ENCODE data around the gene IL3RA.
"Not testable (repeated sequence)": the region's sequence is repeated elsewhere in the genome, so short reads cannot be mapped to it uniquely, and the experiment has no call there.

Gene IL3RA

DNA sequence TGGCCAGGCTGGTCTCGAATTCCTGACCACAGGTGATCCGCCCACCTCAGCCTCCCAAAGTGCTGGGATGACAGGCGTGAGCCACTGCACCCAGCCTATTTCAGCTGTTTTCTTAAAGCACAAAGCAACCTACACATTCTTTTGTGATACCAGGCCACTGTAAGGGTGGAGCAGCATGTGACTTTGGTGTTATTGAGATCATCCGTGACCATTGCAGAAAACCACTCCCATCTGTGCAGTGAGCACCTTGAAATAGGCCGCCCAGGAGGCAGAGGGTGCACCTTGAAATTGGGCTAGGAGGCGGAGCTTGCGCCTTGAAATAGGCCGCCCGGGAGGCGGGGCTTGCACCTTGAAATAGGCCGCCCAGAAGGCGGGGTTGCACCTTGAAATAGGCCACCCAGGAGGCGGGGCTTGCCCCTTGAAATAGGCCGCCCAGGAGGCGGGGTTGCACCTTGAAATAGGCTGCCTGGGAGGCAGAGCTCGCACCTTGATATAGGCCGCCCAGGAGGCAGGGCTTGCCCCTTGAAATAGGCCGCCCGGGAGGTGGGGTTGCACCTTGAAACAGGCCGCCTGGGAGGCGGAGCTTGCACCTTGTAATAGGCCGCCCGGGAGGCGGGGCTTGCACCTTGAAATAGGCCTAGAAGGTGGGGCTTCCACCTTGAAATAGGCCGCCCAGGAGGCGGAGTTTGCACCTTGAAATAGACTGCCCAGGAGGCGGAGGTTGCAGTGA, 64.3 kb downstream of the IL3RA start:
- DNase-seq, result no peak

- DNase-seq, result no peak
Observed at GRCh38 chrX:1401611-1402430, 65.2 kb downstream of the IL3RA start.

DNA sequence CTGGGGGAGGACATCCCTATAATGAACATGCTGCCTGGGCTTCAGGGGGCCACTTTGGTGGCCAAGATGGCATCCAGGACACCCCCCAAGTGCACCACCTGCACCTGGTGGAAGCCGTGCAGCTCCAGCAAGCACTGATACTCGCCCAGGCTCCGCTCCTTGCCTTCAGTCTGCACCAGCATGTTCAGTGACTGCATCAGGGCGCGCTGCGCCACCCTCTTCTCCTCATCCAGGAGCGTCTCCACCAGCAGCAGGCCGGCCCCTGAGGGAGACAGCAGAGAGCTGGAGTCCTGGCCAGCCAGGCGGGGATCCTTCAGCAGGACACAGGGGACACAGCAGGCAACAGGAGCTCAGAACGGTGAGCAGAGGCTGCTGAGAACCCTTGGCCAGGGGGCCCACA, 66.6 kb downstream of the IL3RA start:
- no peak for DNase-seq

DNA sequence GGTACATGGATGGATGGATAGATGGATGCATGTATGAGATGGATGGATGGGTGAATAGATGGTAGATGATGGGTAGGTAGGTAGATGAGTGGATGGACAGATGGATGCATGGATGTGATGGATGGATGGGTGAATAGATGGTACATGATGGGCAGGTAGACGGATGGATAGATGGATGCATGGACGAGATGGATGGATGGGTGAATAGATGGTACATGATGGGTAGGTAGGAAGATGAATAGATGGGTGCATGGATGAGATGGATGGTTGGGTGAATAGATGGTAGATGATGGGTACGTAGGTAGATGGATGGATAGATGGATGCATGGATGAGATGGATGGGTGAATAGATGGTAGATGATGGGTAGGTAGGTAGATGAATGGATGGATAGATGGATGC, 67.3 kb downstream of the IL3RA start:
- not testable (repeated sequence) for DNase-seq

DNA sequence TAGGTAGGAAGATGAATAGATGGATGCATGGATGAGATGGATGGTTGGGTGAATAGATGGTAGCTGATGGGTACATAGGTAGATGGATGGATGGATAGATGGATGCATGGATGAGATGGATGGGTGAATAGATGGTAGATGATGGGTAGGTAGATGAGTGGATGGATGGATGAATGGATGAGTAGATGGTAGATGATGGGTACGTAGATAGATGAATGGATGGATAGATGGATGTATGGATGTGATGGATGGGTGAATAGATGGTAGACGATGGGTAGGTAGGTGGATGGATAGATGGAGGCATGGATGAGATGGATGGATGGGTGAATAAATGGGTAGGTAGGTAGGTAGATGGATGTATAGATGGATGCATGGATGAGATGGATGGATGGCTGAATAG, 69.2 kb downstream of the IL3RA start:
- not testable (repeated sequence) for DNase-seq

DNA sequence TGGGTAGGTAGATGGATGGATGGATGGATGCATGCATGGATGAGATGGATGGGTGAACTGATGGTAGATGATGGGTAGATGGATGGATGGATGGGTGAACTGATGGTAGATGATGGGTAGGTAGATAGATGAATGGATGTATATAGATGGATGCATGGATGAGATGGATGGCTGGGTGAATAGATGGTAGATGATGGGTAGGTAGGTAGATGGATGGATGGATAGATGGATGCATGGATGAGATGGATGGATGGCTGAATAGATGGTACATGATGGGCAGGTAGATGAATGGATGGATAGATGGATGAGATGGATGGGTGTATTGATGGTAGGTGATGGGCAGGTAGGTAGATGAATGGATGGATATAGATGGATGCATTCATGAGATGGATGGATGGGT, 70.5 kb downstream of the IL3RA start:
- no peak for DNase-seq

DNA sequence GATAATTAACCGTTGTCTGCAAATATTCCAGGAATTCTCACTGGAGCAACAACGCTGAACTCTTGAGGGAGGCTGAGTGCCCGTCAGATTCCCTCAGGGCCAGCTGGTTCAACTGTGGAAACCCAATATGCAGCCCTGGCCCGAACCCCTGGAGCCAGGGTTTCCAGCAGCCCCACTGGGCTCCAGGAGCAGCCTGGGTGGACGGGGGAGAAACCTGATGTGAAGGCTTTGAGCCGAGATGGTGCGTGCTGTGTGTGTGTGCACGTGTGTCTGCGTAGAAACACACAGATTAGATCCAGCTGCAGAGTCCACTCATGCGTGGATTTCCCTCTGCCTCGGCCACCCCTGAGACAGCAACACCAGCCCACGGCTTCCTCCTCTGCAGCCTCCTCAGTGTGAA, 74.7 kb downstream of the IL3RA start:
- DNase-seq, result no peak

- DNase-seq, result no peak
Observed at GRCh38 chrX:1412551-1413161, 76.1 kb downstream of the IL3RA start.

GRCh38 chrX:1416327-1416784, 79.8 kb downstream of the IL3RA start:
- no peak for DNase-seq

DNA sequence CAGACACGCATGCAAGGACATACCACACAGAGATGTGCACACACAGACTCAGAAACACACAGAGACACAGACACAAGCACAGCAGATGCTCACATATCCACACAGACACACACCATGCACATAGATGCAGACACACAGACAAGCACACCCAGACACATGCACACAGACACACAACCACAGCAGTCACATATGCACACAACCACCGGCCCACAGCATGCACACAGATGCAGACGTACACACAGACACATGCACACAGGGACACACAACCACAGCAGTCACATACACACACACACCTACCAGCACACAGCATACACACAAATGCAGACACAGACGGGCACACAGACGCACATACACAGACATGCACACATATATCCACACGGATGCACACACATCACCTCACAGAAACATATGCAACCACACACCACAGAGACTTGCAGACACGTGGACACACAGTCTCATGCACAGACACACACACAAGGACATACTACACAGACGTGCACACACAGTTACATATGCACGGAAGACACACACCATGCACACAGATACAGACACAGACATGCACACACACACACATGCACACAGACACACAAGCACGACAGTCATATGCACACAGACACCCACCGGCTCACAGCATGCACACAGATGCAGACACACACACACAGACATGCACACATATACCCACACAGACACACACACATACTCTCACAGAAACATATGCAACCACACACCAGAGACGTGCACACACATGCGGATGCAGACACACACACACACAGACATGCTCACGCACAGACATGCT, 80.6 kb downstream of the IL3RA start:
- no peak for DNase-seq

- DNase-seq, result no peak
Observed at GRCh38 chrX:1417921-1418771, 81.6 kb downstream of the IL3RA start.

DNA sequence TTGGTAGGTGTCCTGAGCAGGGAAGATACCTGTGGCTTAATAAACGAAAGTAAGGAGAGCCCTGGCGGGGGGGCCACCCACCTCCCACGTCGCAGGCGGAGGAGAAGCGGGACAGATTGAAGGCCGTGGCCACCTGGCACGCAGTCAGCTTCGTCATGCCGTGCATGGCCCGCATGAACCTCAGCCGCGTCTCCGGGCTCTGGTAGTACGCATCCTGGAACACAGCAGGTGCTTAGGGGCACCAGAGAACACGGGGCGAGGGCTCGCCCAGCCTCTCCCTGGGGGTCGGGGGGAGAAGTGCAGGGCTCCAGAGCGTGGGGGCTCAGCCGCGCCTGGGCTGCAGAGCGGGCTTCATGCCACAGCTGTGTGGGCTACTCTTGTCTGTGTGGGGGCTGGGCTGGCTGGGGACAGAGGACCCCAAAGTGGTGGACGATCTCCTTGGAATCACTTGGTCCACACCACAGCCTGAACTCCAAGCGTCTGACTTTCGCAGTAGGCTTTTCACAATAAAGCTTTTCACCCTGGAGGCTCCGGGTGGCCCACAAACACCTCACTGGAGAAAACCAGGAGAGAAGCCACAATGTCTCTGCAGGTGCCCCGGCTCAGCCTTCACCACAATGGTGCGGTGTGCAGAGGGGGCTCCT, 82.4 kb downstream of the IL3RA start:
- no peak for DNase-seq

DNA sequence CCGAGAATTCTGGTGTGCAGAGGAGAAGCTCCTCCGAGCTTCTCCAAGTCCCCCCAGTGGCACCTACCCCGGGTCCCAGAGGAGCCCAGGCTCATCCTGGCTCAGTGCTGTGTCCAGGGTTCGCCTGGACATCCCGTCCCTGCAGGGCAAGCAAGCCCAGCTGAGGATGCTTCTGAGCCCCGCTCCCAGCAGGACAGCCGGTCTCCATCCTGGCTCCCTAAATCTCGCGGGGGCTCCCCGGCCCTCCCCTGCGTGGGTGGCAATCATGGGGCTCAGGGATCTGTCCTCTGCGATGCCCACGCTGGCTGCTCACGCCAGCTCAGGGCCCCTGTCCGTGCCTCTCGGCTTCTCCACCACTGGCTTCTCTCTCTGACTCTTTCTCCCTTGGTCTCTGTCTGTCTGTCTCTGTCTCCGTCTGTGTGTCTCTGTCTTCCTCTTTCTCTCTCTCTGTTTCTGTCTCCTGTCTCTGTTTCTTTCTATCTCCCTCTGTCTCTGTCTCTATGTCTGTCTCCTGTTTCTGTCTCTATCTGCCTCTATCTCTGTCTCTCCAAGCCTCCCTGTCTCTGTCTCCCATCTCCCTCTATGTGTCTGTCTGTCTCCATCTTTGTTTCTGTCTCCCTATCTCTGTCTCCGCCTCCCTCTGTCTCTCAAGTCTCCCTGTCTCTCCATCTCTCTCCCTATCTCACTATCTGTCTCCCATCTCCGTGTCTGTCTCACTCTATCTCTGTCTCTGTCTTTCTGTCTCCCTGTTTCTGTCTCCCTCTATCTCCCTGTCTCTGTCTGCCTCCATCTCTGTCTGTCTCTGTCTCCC, 83.2 kb downstream of the IL3RA start:
- no peak for DNase-seq

GRCh38 chrX:1420371-1420770, 83.8 kb downstream of the IL3RA start:
- no peak for DNase-seq

DNA sequence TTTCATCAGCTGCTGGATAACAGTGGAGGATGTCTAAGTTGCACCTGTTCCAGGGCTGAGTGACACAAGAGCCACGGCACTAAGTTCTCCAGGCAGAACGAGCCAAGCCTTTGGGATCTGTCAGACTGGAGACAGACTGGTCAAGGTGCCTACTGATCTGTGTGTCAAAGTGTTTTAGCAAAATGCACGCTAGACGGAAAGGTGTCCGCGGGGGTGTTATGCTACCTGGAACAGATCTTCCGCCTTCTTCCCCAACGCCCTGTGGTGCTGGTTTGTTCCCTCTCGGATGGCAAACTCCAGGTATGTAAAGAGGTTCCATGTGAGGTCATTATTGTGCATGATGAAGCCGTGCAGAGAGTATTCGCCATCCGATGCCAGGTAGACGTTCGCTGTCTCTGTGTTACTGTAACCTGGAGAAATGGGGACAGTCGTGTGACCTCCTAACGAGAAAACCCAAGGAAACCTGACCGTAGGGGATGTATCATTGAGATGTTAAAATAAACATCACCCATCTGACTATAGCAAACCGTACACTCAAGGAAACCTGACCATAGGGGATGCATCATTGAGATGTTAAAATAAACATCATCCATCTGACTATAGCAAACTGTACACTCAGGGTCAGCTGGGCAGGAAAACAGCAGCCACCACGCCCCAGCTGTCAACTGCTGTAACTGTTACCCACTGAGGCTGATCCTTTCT, 85.0 kb downstream of the IL3RA start:
- no peak for DNase-seq

DNA sequence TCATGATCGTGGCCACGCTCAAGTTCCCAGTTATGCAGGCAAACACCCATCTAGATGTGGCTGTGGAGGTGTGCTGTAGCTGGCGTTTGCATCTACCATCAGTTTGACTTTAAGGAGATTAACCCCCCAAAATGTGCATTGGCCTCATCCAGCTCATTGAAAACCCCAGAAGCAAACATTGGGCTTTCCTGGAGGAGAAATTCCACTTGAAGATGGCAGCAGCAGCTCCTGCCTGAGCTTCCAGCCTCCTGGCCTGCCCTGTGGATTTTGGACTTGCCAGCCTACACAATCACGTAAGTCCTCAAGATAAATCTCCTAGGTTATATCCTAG, 85.5 kb downstream of the IL3RA start:
- no peak for DNase-seq

DNA sequence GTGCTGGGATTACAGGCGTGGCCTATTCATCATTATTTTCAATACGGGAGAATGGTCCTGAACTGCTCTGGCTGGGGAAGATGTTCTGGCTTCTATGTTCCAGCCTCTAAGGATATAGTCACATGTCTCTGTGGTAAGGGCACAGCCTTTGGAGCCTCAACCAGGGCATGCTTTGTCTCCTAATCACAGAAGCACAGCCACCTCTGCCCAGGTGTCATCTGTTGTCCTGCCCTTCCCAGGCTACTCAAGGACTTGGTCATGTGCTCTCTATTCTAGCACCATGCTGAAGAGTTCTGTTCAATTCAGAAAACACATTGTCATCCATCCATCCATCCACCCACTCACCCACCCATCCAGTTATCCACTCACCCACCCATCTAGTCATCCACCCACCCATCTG, 86.6 kb downstream of the IL3RA start:
- DNase-seq, result no peak

DNA sequence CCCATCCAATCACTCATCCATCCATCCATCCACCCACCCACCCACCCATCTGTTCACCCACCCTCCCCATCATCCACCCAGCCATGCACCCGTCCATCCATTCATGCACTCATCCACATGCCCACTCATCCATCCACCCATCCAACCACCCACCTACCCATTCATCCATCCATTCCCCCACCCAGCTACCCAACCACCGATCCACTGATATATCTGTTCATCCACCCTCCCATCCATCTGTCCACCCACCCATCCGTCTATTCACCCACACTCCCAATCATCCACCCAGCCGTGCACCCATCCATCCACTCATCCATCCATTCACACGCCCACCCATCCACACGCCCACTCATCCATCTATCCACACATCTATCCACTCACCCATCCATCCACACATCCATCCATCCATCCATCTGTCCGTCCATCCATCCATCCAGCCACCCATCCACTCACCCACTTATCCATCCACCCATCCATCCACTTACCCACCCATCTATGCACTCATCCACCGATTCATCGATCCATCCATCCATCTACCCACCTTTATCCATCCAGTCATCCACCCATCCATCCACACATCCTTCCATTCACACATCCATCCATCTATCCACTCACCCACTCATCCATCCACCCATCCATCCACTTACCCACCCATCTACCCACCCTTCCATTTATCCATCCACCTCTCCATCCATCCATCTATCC, 87.7 kb downstream of the IL3RA start:
- no peak for DNase-seq

- no peak for DNase-seq
Observed at GRCh38 chrX:1425381-1425780, 88.8 kb downstream of the IL3RA start.

DNA sequence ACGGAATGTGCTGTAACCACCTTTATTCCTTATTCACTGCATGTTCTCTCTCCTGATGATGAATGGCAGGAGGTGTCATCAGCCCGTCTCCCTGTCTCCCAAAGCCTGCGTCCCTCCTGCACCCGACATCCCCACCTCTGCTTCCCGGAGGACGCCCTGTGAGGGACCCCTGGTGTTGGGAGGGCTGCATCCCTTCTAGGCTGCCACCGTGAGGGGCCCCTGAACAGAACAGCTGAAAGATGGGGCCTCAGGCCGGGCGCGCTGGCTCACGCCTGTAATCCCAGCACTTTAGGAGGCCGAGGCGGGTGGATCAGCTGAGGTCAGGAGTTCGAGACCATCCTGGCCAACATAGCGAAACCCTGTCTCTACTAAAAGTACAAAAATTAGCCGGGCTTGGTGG, 89.7 kb downstream of the IL3RA start:
- not testable (repeated sequence) for DNase-seq
